Measurements from ENCODE around the gene PARVA. TPM values are rescaled to one million over a fixed set of nuclear protein-coding genes. Genes with fewer than 3 reads are reported as not detected.

The PARVA gene
- polyA plus RNA-seq, 3 donors: not detected

DNA sequence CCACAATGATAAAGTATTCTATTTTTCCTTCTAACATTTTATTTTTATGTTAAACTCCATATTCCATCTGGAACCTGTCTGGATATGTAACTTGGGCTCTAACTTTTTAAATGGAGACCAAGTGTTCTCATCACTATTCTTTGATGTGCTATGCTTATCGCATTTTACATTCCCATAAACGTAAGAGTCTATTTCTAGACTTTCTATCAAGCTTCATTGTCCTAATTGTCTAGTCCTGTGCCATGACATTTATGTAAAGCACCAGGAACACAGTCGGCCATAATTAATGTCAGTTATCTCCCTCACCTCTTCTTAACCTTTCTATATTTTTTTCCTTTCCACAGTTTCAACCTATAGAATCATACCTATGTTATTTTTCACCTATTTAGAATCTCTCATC is 183.0 kb downstream of the PARVA start:
- Histone ChIP-seq H2AFZ (ENCODE audit: insufficient read depth, low read depth, low read length, poor library complexity, severe bottlenecking) (no peak overlapping the region), H3K4me1 (ENCODE audit: control insufficient read depth in 1 of 2, insufficient read depth in 2 of 2, low read length in 2 of 2) (no peaks in the 10 kb centered on the region), H3K4me3 (replicated peaks in 1 of 3; ENCODE audit: low read depth in 2 of 3, low read length in 3 of 3) (no peak overlapping the region), H3K36me3 (replicated peaks in 1 of 2; ENCODE audit: control insufficient read depth in 1 of 2, insufficient read depth in 2 of 2, low read length in 2 of 2) (no peaks in the 10 kb centered on the region), H3K9ac (ENCODE audit: insufficient read depth, low read length, poor library complexity, severe bottlenecking) (no peak overlapping the region), H3K79me2 (ENCODE audit: insufficient read depth, low read length) (no peaks in the 10 kb centered on the region), H3K27ac (ENCODE audit: low read depth in 1 of 2, low read length in 2 of 2) (no peak overlapping the region), H3K27me3 (ENCODE audit: control insufficient read depth in 2 of 2, insufficient read depth in 2 of 2, low read length in 2 of 2) (no peaks in the 10 kb centered on the region), H4K20me1 (ENCODE audit: insufficient read depth, low read length) (no peaks in the 10 kb centered on the region), H3K9me3 (replicated peaks in 1 of 2; ENCODE audit: control insufficient read depth in 1 of 2, insufficient read depth in 1 of 2, low read length in 2 of 2) (no peaks in the 10 kb centered on the region), H3K4me2 (replicated peaks; ENCODE audit: extremely low read depth, low read length, poor library complexity, severe bottlenecking) (no peak overlapping the region)
- Mint-ChIP-seq H3K36me3 (no peaks in the 10 kb centered on the region), H3K27me3 (ENCODE audit: low read depth in 3 of 3) (peaks cover 0 to 6% (median 0%) of the 10 kb centered on the region in 3 donors), H3K9me3 (peaks cover 0 to 3% (median 0%) of the 10 kb centered on the region in 7 donors), H3K4me3 (no peak overlapping the region), H3K27ac (no peak overlapping the region), H3K4me1 (no peaks in the 10 kb centered on the region)
- TF ChIP-seq, protein P1, sequence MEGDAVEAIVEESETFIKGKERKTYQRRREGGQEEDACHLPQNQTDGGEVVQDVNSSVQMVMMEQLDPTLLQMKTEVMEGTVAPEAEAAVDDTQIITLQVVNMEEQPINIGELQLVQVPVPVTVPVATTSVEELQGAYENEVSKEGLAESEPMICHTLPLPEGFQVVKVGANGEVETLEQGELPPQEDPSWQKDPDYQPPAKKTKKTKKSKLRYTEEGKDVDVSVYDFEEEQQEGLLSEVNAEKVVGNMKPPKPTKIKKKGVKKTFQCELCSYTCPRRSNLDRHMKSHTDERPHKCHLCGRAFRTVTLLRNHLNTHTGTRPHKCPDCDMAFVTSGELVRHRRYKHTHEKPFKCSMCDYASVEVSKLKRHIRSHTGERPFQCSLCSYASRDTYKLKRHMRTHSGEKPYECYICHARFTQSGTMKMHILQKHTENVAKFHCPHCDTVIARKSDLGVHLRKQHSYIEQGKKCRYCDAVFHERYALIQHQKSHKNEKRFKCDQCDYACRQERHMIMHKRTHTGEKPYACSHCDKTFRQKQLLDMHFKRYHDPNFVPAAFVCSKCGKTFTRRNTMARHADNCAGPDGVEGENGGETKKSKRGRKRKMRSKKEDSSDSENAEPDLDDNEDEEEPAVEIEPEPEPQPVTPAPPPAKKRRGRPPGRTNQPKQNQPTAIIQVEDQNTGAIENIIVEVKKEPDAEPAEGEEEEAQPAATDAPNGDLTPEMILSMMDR (IDR thresholded peaks at IDR 0.05): no peak
- intact Hi-C loops (cut with micrococcal nuclease): no loop called here
- DNase-seq: no peak
- WGBS (ENCODE audit: insufficient coverage): 76% methylated on average over 3 of the region's 3 CpGs

DNA sequence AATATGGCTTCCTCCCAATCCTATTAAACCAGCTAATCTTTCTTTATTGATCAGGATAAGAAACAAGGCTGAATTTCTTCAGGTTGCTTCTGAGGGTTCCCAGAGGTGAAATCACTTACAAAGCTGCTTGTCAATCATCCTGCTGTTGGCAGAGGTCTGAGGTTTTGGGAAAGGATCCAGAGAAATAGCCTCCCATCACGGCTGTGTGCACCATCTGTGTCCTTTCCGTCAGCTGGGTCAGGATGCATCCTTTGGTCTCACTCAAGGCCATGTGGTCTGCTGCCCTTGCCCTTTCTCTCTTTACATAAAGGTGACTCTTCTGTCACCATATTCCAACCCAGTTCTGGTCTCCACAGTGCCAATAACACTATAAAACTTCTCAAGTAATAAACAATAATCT is 183.5 kb downstream of the PARVA start:
- H2AFZ ChIP-seq (ENCODE audit: insufficient read depth, low read depth, low read length, poor library complexity, severe bottlenecking): no peak overlapping the region
- no peaks in the 10 kb centered on the region for H3K4me1 Mint-ChIP-seq
- H3K27me3 ChIP-seq (ENCODE audit: control insufficient read depth in 2 of 2, insufficient read depth in 2 of 2, low read length in 2 of 2): no peaks in the 10 kb centered on the region
- H3K27ac Mint-ChIP-seq: no peak overlapping the region
- DNase-seq: no peak
- H3K4me2 ChIP-seq (replicated peaks; ENCODE audit: extremely low read depth, low read length, poor library complexity, severe bottlenecking): no peak overlapping the region
- peaks cover 0 to 3% (median 0%) of the 10 kb centered on the region in 7 donors for H3K9me3 Mint-ChIP-seq
- TF ChIP-seq, protein P1 (IDR thresholded peaks at IDR 0.05): no peak
- H3K36me3 ChIP-seq (replicated peaks in 1 of 2; ENCODE audit: control insufficient read depth in 1 of 2, insufficient read depth in 2 of 2, low read length in 2 of 2): no peaks in the 10 kb centered on the region
- intact Hi-C loops (cut with micrococcal nuclease): no loop called here
- no peaks in the 10 kb centered on the region for H3K4me1 ChIP-seq (ENCODE audit: control insufficient read depth in 1 of 2, insufficient read depth in 2 of 2, low read length in 2 of 2)
- H3K4me3 ChIP-seq (replicated peaks in 1 of 3; ENCODE audit: low read depth in 2 of 3, low read length in 3 of 3): no peak overlapping the region
- H3K27me3 Mint-ChIP-seq (ENCODE audit: low read depth in 3 of 3): peaks cover 0 to 6% (median 0%) of the 10 kb centered on the region in 3 donors
- no peak overlapping the region for H3K4me3 Mint-ChIP-seq
- H3K36me3 Mint-ChIP-seq: no peaks in the 10 kb centered on the region
- H3K9ac ChIP-seq (ENCODE audit: insufficient read depth, low read length, poor library complexity, severe bottlenecking): no peak overlapping the region
- no peaks in the 10 kb centered on the region for H3K9me3 ChIP-seq (replicated peaks in 1 of 2; ENCODE audit: control insufficient read depth in 1 of 2, insufficient read depth in 1 of 2, low read length in 2 of 2)
- H4K20me1 ChIP-seq (ENCODE audit: insufficient read depth, low read length): no peaks in the 10 kb centered on the region
- H3K27ac ChIP-seq (ENCODE audit: low read depth in 1 of 2, low read length in 2 of 2): no peak overlapping the region
- WGBS (ENCODE audit: insufficient coverage): no CpG with 5 or more reads among the region's 2 CpGs
- no peaks in the 10 kb centered on the region for H3K79me2 ChIP-seq (ENCODE audit: insufficient read depth, low read length)
